HepG2 (cell line): ENCODE results near the gene PRR19. TPM values are rescaled to one million over a fixed set of nuclear protein-coding genes. Genes with fewer than 3 reads are reported as not detected.
A peak's percentile ranks its signal among the peaks of the same experiment; 100 is the strongest.
"Not testable (repeated sequence)": the region's sequence is repeated elsewhere in the genome, so short reads cannot be mapped to it uniquely, and the experiment has no call there.

ENCODE experiments used
- ATAC-seq: fragments of 200-7000 bp; cut with Tn5 transposase; 3 replicates; pipeline ENCODE4 v1.9.1; 2020; ENCODE audit warnings: mild to moderate bottlenecking, moderate library complexity
- BruUV-seq: library from RNA; stranded (reverse); fragments of 400-500 nt; replicated peaks from 2 replicates; lab custom pipeline; 2021; lab: Mats Ljungman, UMichigan
- CTCF ChIA-PET: fragments of 300-600 bp; formaldehyde crosslinking; extraction: SDS; loops from one replicate; lab custom pipeline; 2021; ENCODE audit warnings: low total read pairs, inconsistent platforms, low intra/inter-chr PET ratio; lab: Yijun Ruan, JAX
- POLR2A ChIA-PET: fragments of 350-600 bp; sonication (Branson Sonifier 250); formaldehyde crosslinking; loops from one replicate; lab custom pipeline; 2020; ENCODE audit warnings: antibody characterized with exemption, inconsistent platforms; lab: Yijun Ruan, JAX
- DNase-seq: peaks from one replicate; pipeline ENCODE4 v3.0.0-alpha.2; 2015; ENCODE audit warnings: low spot score
- FAIRE-seq: peaks from 3 replicates; lab custom pipeline; 2011; peaks lifted over from hg19 to GRCh38; lab: Jason Lieb, UNC
- H2AFZ ChIP-seq: one replicate; pipeline ENCODE4 v1.6.1; 2011; ENCODE audit warnings: low read length, inconsistent platforms
- H3K27ac ChIP-seq: fragments of 300-600 bp; 3 replicates; pipeline ENCODE4 v1.8.0; 2011; ENCODE audit warnings: mixed run types, mild to moderate bottlenecking, mixed read lengths, low read length, inconsistent platforms; ENCODE audit not compliant: insufficient read depth; ENCODE audit errors: extremely low read length
- H3K27me3 ChIP-seq, 2 experiments: fragments of 200-600 bp in 1 of 2; 2 replicates in 1 of 2; 3 replicates in 1 of 2; pipeline versions ENCODE4 v1.6.0 to v1.8.0; 2011; ENCODE audit warnings: low read length in 2 of 2, mild to moderate bottlenecking in 2 of 2, moderate library complexity in 2 of 2, inconsistent platforms in 1 of 2; ENCODE audit not compliant: insufficient read depth in 2 of 2, control insufficient read depth in 1 of 2
- H3K36me3 ChIP-seq, 2 experiments: fragments of 200-600 bp in 1 of 2; replicated peaks in 1 of 2; 2 replicates in 1 of 2; 3 replicates in 1 of 2; pipeline versions ENCODE4 v1.5.1 to v1.8.0; 2011; ENCODE audit warnings: low read length in 2 of 2, inconsistent platforms in 1 of 2; ENCODE audit not compliant: insufficient read depth in 2 of 2, control insufficient read depth in 1 of 2
- H3K4me1 ChIP-seq: 2 replicates; pipeline ENCODE4 v1.5.1; 2012; ENCODE audit warnings: low read length, inconsistent platforms; ENCODE audit not compliant: insufficient read depth
- H3K4me2 ChIP-seq: 2 replicates; pipeline ENCODE4 v1.6.0; 2011; ENCODE audit warnings: low read depth, low read length, inconsistent platforms
- H3K4me3 ChIP-seq, 3 experiments: fragments of 200-600 bp in 1 of 3; sonication (generic), shearing (Covaris generic) in 1 of 3; replicated peaks in 1 of 3; 2 replicates each; pipeline ENCODE4 v1.5.1; 2011 to 2016; ENCODE audit warnings: low read length in 3 of 3, inconsistent platforms in 2 of 3, low read depth in 2 of 3, mild to moderate bottlenecking in 2 of 3, control low read depth in 1 of 3, mixed read lengths in 1 of 3; ENCODE audit not compliant: insufficient read depth in 1 of 3
- H3K79me2 ChIP-seq: one replicate; pipeline ENCODE4 v1.6.1; 2011; ENCODE audit warnings: low read length, inconsistent platforms; ENCODE audit not compliant: insufficient read depth
- H3K9ac ChIP-seq: 2 replicates; pipeline ENCODE4 v1.6.0; 2011; ENCODE audit warnings: mild to moderate bottlenecking, low read depth, low read length, inconsistent platforms; ENCODE audit not compliant: insufficient read depth
- H3K9me3 ChIP-seq: 2 replicates; pipeline ENCODE4 v1.5.1; 2012; ENCODE audit warnings: mild to moderate bottlenecking, low read length
- H4K20me1 ChIP-seq: 2 replicates; pipeline ENCODE4 v1.6.0; 2011; ENCODE audit warnings: inconsistent platforms, mild to moderate bottlenecking, low read length, moderate library complexity; ENCODE audit not compliant: insufficient read depth
- CEBPB ChIP-seq: IDR thresholded peaks from 2 replicates; pipeline ENCODE4 v1.6.1; 2011; ENCODE audit warnings: low read depth, low read length, improper control_type of control experiment, borderline replicate concordance
- CEBPG ChIP-seq: IDR thresholded peaks from 2 replicates; pipeline ENCODE4 v1.6.1; 2016
- ZNF121 ChIP-seq: sonication (generic); formaldehyde crosslinking; IDR thresholded peaks from 2 replicates; pipeline ENCODE4 v1.5.0; 2020; ENCODE audit warnings: mild to moderate bottlenecking, missing genetic modification reagents
- WGBS: methylation state at CpG from one replicate; pipeline ENCODE4 v1.1.6; 2017; ENCODE audit warnings: low lambda C conversion rate; 5-methylcytosine and 5-hydroxymethylcytosine counted together
- in situ Hi-C: cut with HindIII; loops from 2 replicates; pipeline ENCODE4 v1.10.0; 2017; ENCODE audit warnings: low pct_unique_long_range_greater_than_20kb; ENCODE audit not compliant: extremely low pct_ligation_motif_present
- intact Hi-C: fragments of 100-400 bp; cut with micrococcal nuclease; formaldehyde crosslinking; loops from one replicate; pipeline ENCODE4 v1.10.0; 2022; ENCODE audit not compliant: unreplicated experiment
- polyA plus RNA-seq, 8 experiments: library from polyadenylated mRNA; depleted of rRNA in 3 of 8; stranded (reverse) in 7 of 8; unstranded in 1 of 8; fragments of >200 nt; fragmentation: Illumina TruSeq in 4 of 8; extraction: Trizol in 4 of 8; gene quantifications; 2 replicates each; pipeline versions ENCODE4 v1.2.1 to v1.2.3, GENCODE V29; 2011 to 2016; ENCODE audit warnings: low read depth in 4 of 8, missing spikeins in 1 of 8, mixed read lengths in 1 of 8; ENCODE audit not compliant: insufficient read depth in 1 of 8
- total RNA-seq, 5 experiments: library from RNA; depleted of rRNA; stranded (reverse); fragments of >200 nt; fragmentation: Illumina TruSeq; extraction: Trizol; gene quantifications; 2 replicates each; pipeline ENCODE4 v1.2.3, GENCODE V29; 2016; ENCODE audit warnings: low read depth in 1 of 5

Gene PRR19
- total and polyA plus RNA-seq, 2 of the 13 experiments (the other 11 are each of a cell fraction or from before 2014, with no cell fraction given) = 0.21 to 0.33 TPM

- H2AFZ ChIP-seq, in situ Hi-C loops, intact Hi-C loops, ATAC-seq, FAIRE-seq, H3K36me3 ChIP-seq, CTCF ChIA-PET, H3K27ac ChIP-seq, BruUV-seq, H3K27me3 ChIP-seq, H4K20me1 ChIP-seq, H3K4me3 ChIP-seq, H3K9me3 ChIP-seq, POLR2A ChIA-PET, H3K9ac ChIP-seq, H3K4me2 ChIP-seq, DNase-seq: not testable (repeated sequence)
- WGBS = 61% methylated on average over 4 of the region's 4 CpGs
- peak; percentile 44 for TF ChIP-seq ZNF121 (CRISPR knock-in tag)
- Histone ChIP-seq H3K79me2 (peaks cover 14% of the 10 kb centered on the region), H3K4me1 (peaks cover 23% of the 10 kb centered on the region)
These were observed 35.8 kb upstream of the PRR19 start for GRCh38 chr19:42266105-42266504.

DNA sequence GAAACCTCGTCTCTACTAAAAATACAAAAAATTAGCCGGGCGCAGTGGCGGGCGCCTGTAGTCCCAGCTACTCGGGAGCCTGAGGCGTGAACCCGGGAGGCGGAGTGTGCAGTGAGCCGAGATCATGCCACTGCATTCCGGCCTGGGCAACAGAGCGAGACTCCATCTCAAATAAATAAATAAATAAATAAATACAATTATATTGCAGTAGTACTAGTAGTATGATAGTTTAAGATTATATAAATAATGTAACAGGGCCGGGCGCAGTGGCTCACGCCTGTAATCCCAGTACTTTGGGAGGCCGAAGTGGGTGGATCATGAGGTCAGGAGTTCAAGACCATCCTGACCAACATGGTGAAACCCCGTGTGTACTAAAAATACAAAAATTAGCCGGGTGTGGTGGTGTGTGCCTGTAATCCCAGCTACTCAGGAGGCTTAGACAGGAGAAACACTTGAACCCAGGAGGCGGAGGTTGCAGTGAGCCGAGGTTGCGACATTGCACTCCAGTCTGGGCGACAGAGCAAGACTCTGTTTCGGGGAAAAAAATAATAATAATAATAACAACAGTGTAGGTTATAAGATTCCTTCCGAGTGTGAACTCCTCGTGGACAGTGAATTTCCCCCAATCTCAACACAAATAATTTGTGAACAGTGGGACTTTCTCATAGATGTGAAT lies 34.9 kb upstream of the PRR19 start:
- TF ChIP-seq CEBPB (peak; percentile 35; the same call in 1 of the 2 replicates), CEBPG (CRISPR knock-in tag) (0 out of 2 replicates have a peak, but pooled peaks have one; percentile 29)
- TF ChIP-seq, all 625 proteins: peak for 2; not testable (repeated sequence) for 623
- H3K36me3 ChIP-seq, H2AFZ ChIP-seq, in situ Hi-C loops, H3K27ac ChIP-seq, CTCF ChIA-PET, H4K20me1 ChIP-seq, H3K27me3 ChIP-seq, FAIRE-seq, ATAC-seq, BruUV-seq, H3K9me3 ChIP-seq, intact Hi-C loops, DNase-seq: not testable (repeated sequence)
- POLR2A ChIA-PET = interaction anchor here (0.6 to 1.3 kb wide), 4 partner anchors 12 to 24 kb away, joined by 3 to 7 read pairs (median 3); partner anchors contain the start of gene GSK3A
- 62% methylated on average over 25 of the region's 25 CpGs for WGBS
- peak overlapping the region; percentile 99 for H3K4me2 ChIP-seq
- peaks cover 29% of the 10 kb centered on the region for H3K4me1 ChIP-seq
- peak overlapping the region; percentile 51 to 81 (median 65); a peak in 4 of 6 replicates for H3K4me3 ChIP-seq
- peak overlapping the region; percentile 78 for H3K9ac ChIP-seq
- peaks cover 19% of the 10 kb centered on the region for H3K79me2 ChIP-seq
